K562 (cell line): ENCODE data around the gene TUT4. TPM values are rescaled to one million over a fixed set of nuclear protein-coding genes. Genes with fewer than 3 reads are reported as not detected.

Experiments
- ATF2 ChIP-seq: sonication (generic); formaldehyde crosslinking; IDR thresholded peaks from 2 replicates; pipeline ENCODE4 v1.8.1; 2022; ENCODE audit warnings: missing genetic modification reagents
- CLOCK ChIP-seq: fragments of 250-450 bp; sonication (Bioruptor Pico); IDR thresholded peaks from 2 replicates; pipeline ENCODE4 v1.4.0; 2020; ENCODE audit warnings: mild to moderate bottlenecking, moderate library complexity, borderline replicate concordance
- EP300 ChIP-seq: IDR thresholded peaks from 2 replicates; pipeline ENCODE4 v1.6.1; 2012; ENCODE audit warnings: low read length, improper control_type of control experiment
- HSF4 ChIP-seq: fragments of 250-450 bp; sonication (Bioruptor Pico); IDR thresholded peaks from 2 replicates; pipeline ENCODE4 v2.1.2; 2022; ENCODE audit warnings: mild to moderate bottlenecking, moderate library complexity, borderline replicate concordance
- KAT7 ChIP-seq: sonication (generic); formaldehyde crosslinking; IDR thresholded peaks from 2 replicates; pipeline ENCODE4 v1.8.0; 2022; ENCODE audit warnings: missing genetic modification reagents, mild to moderate bottlenecking, borderline replicate concordance
- KLF13 ChIP-seq: fragments of 450-650 bp; IDR thresholded peaks from 2 replicates; pipeline ENCODE4 v1.6.1; 2016; ENCODE audit warnings: missing genetic modification characterization, low read depth, mild to moderate bottlenecking, missing compliant biosample characterization, moderate library complexity, borderline replicate concordance
- L3MBTL2 ChIP-seq: fragments of 450-650 bp; IDR thresholded peaks from 2 replicates; pipeline ENCODE4 v1.6.1; 2016; ENCODE audit warnings: mild to moderate bottlenecking, moderate library complexity
- MEF2D ChIP-seq: conservative IDR thresholded peaks from 2 replicates; pipeline ENCODE4 v1.6.1; 2016; ENCODE audit warnings: low read depth, missing genetic modification characterization, missing compliant biosample characterization
- MYNN ChIP-seq, 2 experiments: sonication (generic); formaldehyde crosslinking in 1 of 2; IDR thresholded peaks; 2 replicates each; pipeline versions ENCODE4 v1.5.0 to v1.6.1; 2016 to 2020; ENCODE audit warnings: antibody characterized with exemption in 1 of 2, missing genetic modification reagents in 1 of 2
- PHB ChIP-seq: fragments of 250-450 bp; sonication (Bioruptor Pico); IDR thresholded peaks from 2 replicates; pipeline ENCODE4 v1.5.0; 2021
- REST ChIP-seq, 2 experiments: fragments of 450-650 bp; formaldehyde crosslinking in 1 of 2; IDR thresholded peaks; 2 replicates each; pipeline versions ENCODE4 v1.4.0 to v1.6.1; 2014 to 2020; ENCODE audit warnings: mild to moderate bottlenecking in 2 of 2, borderline replicate concordance in 1 of 2, low read depth in 1 of 2
- TEAD4 ChIP-seq, 2 experiments: sonication (generic) in 1 of 2; formaldehyde crosslinking in 1 of 2; IDR thresholded peaks; 2 replicates each; pipeline versions ENCODE4 v1.6.1 to v1.8.0; 2012 to 2022; ENCODE audit warnings: borderline replicate concordance in 1 of 2, inconsistent platforms in 1 of 2, low read length in 1 of 2, mild to moderate bottlenecking in 1 of 2, missing genetic modification reagents in 1 of 2
- polyA plus RNA-seq, 8 experiments: library from polyadenylated mRNA; depleted of rRNA in 4 of 8; stranded (reverse) in 5 of 8; unstranded in 3 of 8; fragments of >200 nt; fragmentation: Nextera tagmentation in 2 of 8; fragmentation: Illumina TruSeq in 1 of 8; extraction: Ambion mirVana in 2 of 8; extraction: Trizol in 1 of 8; gene quantifications; 2 replicates each; pipeline versions ENCODE4 v1.2.1 to v1.2.3, GENCODE V29; 2011 to 2014; ENCODE audit warnings: inconsistent platforms in 1 of 8, missing spikeins in 1 of 8
- total RNA-seq, 7 experiments: library from RNA; depleted of rRNA in 6 of 7; stranded (reverse); fragments of >200 nt in 6 of 7; fragmentation: Illumina TruSeq in 2 of 7; extraction: Trizol in 2 of 7; gene quantifications; 2 replicates each; pipeline versions ENCODE4 v1.2.1 to v1.2.3, GENCODE V29; 2011 to 2021; ENCODE audit warnings: low replicate concordance in 1 of 7

The TUT4 gene
- total and polyA plus RNA-seq, 9 of the 15 experiments (the other 6 are each of a cell fraction or from before 2014, with no cell fraction given), result 15.8 to 53.5 (median 36.7) TPM

GRCh38 chr1:52553362-52554266 is 722 bp upstream of the TUT4 start (continued):
- TF ChIP-seq ATF2 (CRISPR knock-in tag) (no peak), MYNN (IDR thresholded peaks at IDR 0.05) (no peak), MYNN (CRISPR knock-in tag; IDR thresholded peaks at IDR 0.05) (no peak), PHB (CRISPR knock-in tag) (0 out of 2 replicates have a peak, but pooled peaks have one; percentile 39), HSF4 (CRISPR knock-in tag) (no peak), L3MBTL2 (peak; percentile 40), TEAD4 (IDR thresholded peaks at IDR 0.05; ENCODE audit: low read length) (0 out of 2 replicates have a peak, but pooled peaks have one; percentile 5), TEAD4 (CRISPR knock-in tag; IDR thresholded peaks at IDR 0.05; ENCODE audit: borderline replicate concordance) (no peak), MEF2D (no peak), CLOCK (CRISPR knock-in tag) (no peak), KLF13 (tag) (peak; percentile 71; the same call in 1 of the 2 replicates), EP300 (0 out of 2 replicates have a peak, but pooled peaks have one; percentile 22), KAT7 (CRISPR knock-in tag) (0 out of 2 replicates have a peak, but pooled peaks have one; percentile 74), REST (IDR thresholded peaks at IDR 0.05; ENCODE audit: borderline replicate concordance) (peak; percentile 36; the same call in 1 of the 2 replicates), REST (CRISPR knock-in tag; IDR thresholded peaks at IDR 0.05; ENCODE audit: low read depth) (peak; percentile 70; the same call in 1 of the 2 replicates)
